ENCODE measurements around the gene ASTN2. TPM values are rescaled to one million over a fixed set of nuclear protein-coding genes. Genes with fewer than 3 reads are reported as not detected.
A peak's percentile ranks its signal among the peaks of the same experiment; 100 is the strongest.

ASTN2 gene
- polyA plus RNA-seq, 1 experiment, result 6.6 TPM

DNA sequence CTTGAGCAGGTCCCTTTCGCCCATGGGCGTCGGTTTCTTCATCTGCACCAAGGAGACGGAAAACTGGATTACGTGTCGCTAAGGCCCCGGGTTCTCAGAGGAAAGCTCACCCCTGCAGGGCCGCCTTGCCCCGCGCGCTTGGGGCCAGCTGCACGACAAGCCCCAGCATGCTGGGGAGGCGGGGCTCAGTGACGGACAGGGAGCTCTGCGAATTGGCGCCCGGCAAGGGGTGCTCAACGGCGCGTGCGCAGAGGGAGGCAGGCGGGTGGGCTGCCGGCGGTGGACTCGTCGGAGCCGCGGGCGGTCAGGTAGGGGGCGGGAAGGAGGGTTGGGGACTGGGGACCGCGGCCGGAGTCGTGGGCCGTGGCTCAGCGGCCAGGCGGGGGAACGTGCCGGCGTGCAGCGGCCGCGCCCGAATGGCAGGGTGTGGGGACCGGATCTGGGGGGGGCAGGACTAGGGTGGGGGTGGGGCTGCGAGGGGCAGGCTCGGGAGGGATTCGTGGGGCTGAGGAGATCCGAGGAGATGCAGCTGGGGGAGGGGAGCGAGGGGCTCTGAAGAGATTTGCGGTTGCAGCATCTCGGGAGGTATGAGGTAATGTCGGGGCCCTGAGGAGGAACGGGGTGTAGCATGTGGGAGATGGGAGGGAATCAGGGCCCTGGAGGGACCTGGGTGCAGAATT lies 727.6 kb downstream of the ASTN2 start, which contains the start of gene TRIM32:
TSS of gene TRIM32 (plus strand) at position 232 of the 680 bp plus-strand sequence. CDS start 10,438 bp downstream, outside the sequence.
- ChIA-PET CTCF (interaction anchor here (0.7 to 0.8 kb wide), 2 partner anchors 15 to 1093 kb away, joined by 3 to 4 read pairs; no protein-coding TSS in a partner anchor), POLR2A (interaction anchor here (0.6 to 1.3 kb wide), 3 partner anchors 10 to 1335 kb away, joined by 3 to 13 read pairs (median 3); no protein-coding TSS in a partner anchor)

GRCh38 chr9:116686693-116687073 lies 728.2 kb downstream of the ASTN2 start:
- DNase-seq (ENCODE audit: low read depth, low spot score), result no peak
- ChIA-PET POLR2A (interaction anchor here (0.6 to 1.3 kb wide), 2 partner anchors 11 to 1334 kb away, joined by 3 to 13 read pairs; no protein-coding TSS in a partner anchor), CTCF (interaction anchor here (0.7 to 0.8 kb wide), 2 partner anchors 16 to 1093 kb away, joined by 3 to 4 read pairs; no protein-coding TSS in a partner anchor)
- Histone ChIP-seq H3K4me3 (ENCODE audit: low read depth, low read length) (peak overlapping the region; percentile 81), H3K27me3 (ENCODE audit: control insufficient read depth, insufficient read depth, low read length) (no peaks in the 10 kb centered on the region), H3K9me3 (ENCODE audit: control insufficient read depth, insufficient read depth, low read length) (no peaks in the 10 kb centered on the region), H3K27ac (ENCODE audit: low read depth, low read length) (peak overlapping the region; percentile 31)
- TF ChIP-seq CTCF (IDR thresholded peaks at IDR 0.05; ENCODE audit: low read depth, low read length), result no peak

More for the DNA sequence above, 727.6 kb downstream of the ASTN2 start, which contains the start of gene TRIM32:
- peak within 1 kb of the TSS; percentile 31 for H3K27ac ChIP-seq (ENCODE audit: low read depth, low read length)
- no peaks in the 10 kb centered on the region for H3K9me3 ChIP-seq (ENCODE audit: control insufficient read depth, insufficient read depth, low read length)
- no peak for TF ChIP-seq CTCF (IDR thresholded peaks at IDR 0.05; ENCODE audit: low read depth, low read length)
- H3K27me3 ChIP-seq (ENCODE audit: control insufficient read depth, insufficient read depth, low read length), result no peaks in the 10 kb centered on the region
- DNase-seq (ENCODE audit: low read depth, low spot score), result peak; percentile 67
- H3K4me3 ChIP-seq (ENCODE audit: low read depth, low read length), result peak within 1 kb of the TSS; percentile 81

DNA sequence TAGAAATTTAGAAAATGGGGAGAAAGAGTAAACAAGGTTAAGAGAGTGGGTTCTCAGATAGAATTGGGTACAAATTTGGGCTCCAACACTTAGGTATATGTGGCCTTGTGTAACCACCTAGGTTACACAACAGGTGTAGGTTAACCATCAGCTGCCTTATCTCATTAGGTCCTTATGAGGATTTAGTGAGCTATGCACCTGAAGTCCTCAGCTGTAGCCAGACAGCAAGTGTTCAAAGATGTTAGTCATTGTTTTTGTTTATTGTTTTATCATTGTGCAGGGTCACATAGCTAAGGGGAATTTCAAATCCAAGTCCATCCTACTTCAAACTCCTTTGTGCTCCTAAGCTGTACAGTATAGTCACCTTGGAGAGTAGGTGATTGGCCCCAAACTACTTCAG lies 728.7 kb downstream of the ASTN2 start:
- TF ChIP-seq CTCF (IDR thresholded peaks at IDR 0.05; ENCODE audit: low read depth, low read length), result no peak
- POLR2A ChIA-PET, result interaction anchor here (1.3 kb wide), 1 partner anchor 11 kb away, joined by 13 read pairs; no protein-coding TSS in a partner anchor
- CTCF ChIA-PET, result no interaction called here
- H3K27ac ChIP-seq (ENCODE audit: low read depth, low read length), result peak overlapping the region; percentile 31
- peak overlapping the region; percentile 81 for H3K4me3 ChIP-seq (ENCODE audit: low read depth, low read length)
- H3K27me3 ChIP-seq (ENCODE audit: control insufficient read depth, insufficient read depth, low read length), result no peaks in the 10 kb centered on the region
- no peaks in the 10 kb centered on the region for H3K9me3 ChIP-seq (ENCODE audit: control insufficient read depth, insufficient read depth, low read length)
- no peak for DNase-seq (ENCODE audit: low read depth, low spot score)

DNA sequence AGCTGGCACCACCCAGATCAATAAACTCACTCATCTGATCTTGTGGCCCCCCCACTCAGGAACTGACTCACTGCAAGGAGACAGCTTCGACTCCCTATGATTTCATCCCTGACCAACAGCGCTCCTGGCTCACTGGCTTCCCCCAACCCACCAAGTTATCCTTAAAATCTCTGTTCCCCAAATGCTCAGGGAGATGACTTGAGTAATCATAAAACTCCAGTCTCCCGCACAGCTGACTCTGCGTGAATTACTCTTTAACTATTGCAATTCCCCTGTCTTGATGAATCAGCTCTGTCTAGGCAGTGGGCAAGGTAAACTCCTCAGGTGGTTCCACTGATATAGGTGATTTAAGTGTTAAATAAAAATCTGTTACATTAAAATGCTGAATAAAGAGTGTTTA lies 729.7 kb downstream of the ASTN2 start:
- DNase-seq (ENCODE audit: low read depth, low spot score), result no peak
- Histone ChIP-seq H3K4me3 (ENCODE audit: low read depth, low read length) (no peak overlapping the region), H3K27ac (ENCODE audit: low read depth, low read length) (no peak overlapping the region), H3K9me3 (ENCODE audit: control insufficient read depth, insufficient read depth, low read length) (no peaks in the 10 kb centered on the region), H3K27me3 (ENCODE audit: control insufficient read depth, insufficient read depth, low read length) (no peaks in the 10 kb centered on the region)
- ChIA-PET POLR2A (no interaction called here), CTCF (no interaction called here)
- no peak for TF ChIP-seq CTCF (IDR thresholded peaks at IDR 0.05; ENCODE audit: low read depth, low read length)

- CTCF ChIA-PET, result no interaction called here
These were observed 731.3 kb downstream of the ASTN2 start for GRCh38 chr9:116683535-116683934.

More at GRCh38 chr9:116683535-116683934, 731.3 kb downstream of the ASTN2 start:
- Histone ChIP-seq H3K27me3 (ENCODE audit: control insufficient read depth, insufficient read depth, low read length) (no peaks in the 10 kb centered on the region), H3K27ac (ENCODE audit: low read depth, low read length) (no peak overlapping the region), H3K4me3 (ENCODE audit: low read depth, low read length) (no peak overlapping the region), H3K9me3 (ENCODE audit: control insufficient read depth, insufficient read depth, low read length) (no peaks in the 10 kb centered on the region)
- TF ChIP-seq CTCF (IDR thresholded peaks at IDR 0.05; ENCODE audit: low read depth, low read length), result no peak
- no peak for DNase-seq (ENCODE audit: low read depth, low spot score)
- POLR2A ChIA-PET, result no interaction called here

All from AG04450 (cell line).